Natural killer cell (primary cell): ENCODE results near the gene CFAP206. TPM values are rescaled to one million over a fixed set of nuclear protein-coding genes. Genes with fewer than 3 reads are reported as not detected.

Experiments used
- ATAC-seq, 3 donors: fragments of 150-1000 bp in 2 of 3; fragments of 200-7000 bp in 1 of 3; cut with Tn5 transposase; 1 replicate in 1 of 3; 2 replicates in 2 of 3; pipeline ENCODE4 v1.10.0; 2021; ENCODE audit warnings: mild to moderate bottlenecking in 2 of 3, moderate library complexity in 2 of 3
- DNase-seq, 2 donors: peaks; one replicate each; pipeline versions ENCODE4 v3.0.0 to v3.0.0-alpha.2; 2013 to 2021; ENCODE audit warnings: mixed read lengths in 1 of 2
- H3K27ac ChIP-seq: one replicate; pipeline ENCODE4 v1.5.1; 2013; ENCODE audit warnings: mild to moderate bottlenecking, low read length
- H3K27me3 ChIP-seq: one replicate; pipeline ENCODE4 v1.6.1; 2013; ENCODE audit warnings: low read length; ENCODE audit not compliant: control insufficient read depth, insufficient read depth
- H3K36me3 ChIP-seq: one replicate; pipeline ENCODE4 v1.6.1; 2013; ENCODE audit warnings: low read length; ENCODE audit not compliant: control insufficient read depth, insufficient read depth
- H3K4me1 ChIP-seq: one replicate; pipeline ENCODE4 v1.6.1; 2013; ENCODE audit warnings: low read length; ENCODE audit not compliant: control insufficient read depth, insufficient read depth
- H3K4me3 ChIP-seq: one replicate; pipeline ENCODE4 v1.5.1; 2013; ENCODE audit warnings: low read length
- H3K9me3 ChIP-seq: one replicate; pipeline ENCODE4 v1.6.1; 2013; ENCODE audit warnings: low read length; ENCODE audit not compliant: control insufficient read depth, insufficient read depth
- H3K27ac Mint-ChIP-seq, 2 donors: one replicate each; pipeline ENCODE4 v1.8.0; 2022; ENCODE audit warnings: mild to moderate bottlenecking in 2 of 2, mixed read lengths in 2 of 2, moderate library complexity in 1 of 2
- H3K27me3 Mint-ChIP-seq, 2 donors: one replicate each; pipeline ENCODE4 v1.8.0; 2022; ENCODE audit warnings: low read depth in 2 of 2, mixed read lengths in 2 of 2
- H3K36me3 Mint-ChIP-seq: one replicate; pipeline ENCODE4 v1.8.0; 2022; ENCODE audit warnings: mixed read lengths
- H3K4me1 Mint-ChIP-seq, 2 donors: one replicate each; pipeline ENCODE4 v1.8.0; 2022; ENCODE audit warnings: mixed read lengths in 2 of 2
- H3K4me3 Mint-ChIP-seq: one replicate; pipeline ENCODE4 v1.8.0; 2022; ENCODE audit warnings: mild to moderate bottlenecking, moderate library complexity, mixed read lengths
- H3K9me3 Mint-ChIP-seq, 2 donors: one replicate each; pipeline ENCODE4 v1.8.0; 2022; ENCODE audit warnings: mixed read lengths in 2 of 2
- CTCF ChIP-seq: fragments of 200-600 bp; IDR thresholded peaks from one replicate; pipeline ENCODE4 v1.8.0; 2022; ENCODE audit warnings: antibody characterized with exemption
- WGBS: methylation state at CpG from one replicate; pipeline ENCODE4 v1.1.7; 2013; ENCODE audit warnings: missing lambda C conversion rate; ENCODE audit not compliant: insufficient coverage; 5-methylcytosine and 5-hydroxymethylcytosine counted together
- intact Hi-C: fragments of 100-400 bp; cut with micrococcal nuclease; formaldehyde crosslinking; loops from one replicate; pipeline ENCODE4 v1.14.2; 2022
- total RNA-seq, 4 donors: library from RNA; stranded (reverse); fragments of 120-200 nt in 1 of 4; gene quantifications; one replicate each; pipeline versions ENCODE4 v1.2.3 to v1.2.4, GENCODE V29; 2013 to 2022

Gene CFAP206
- total RNA-seq, 3 donors from 2014 or later (not counting 1 experiment from before 2014, with no cell fraction given): not detected

- Mint-ChIP-seq H3K36me3 (no peaks in the 10 kb centered on the region), H3K27ac (no peak overlapping the region), H3K4me1 (peaks cover 0 to 4% of the 10 kb centered on the region in 2 donors), H3K4me3 (no peak overlapping the region), H3K27me3 (no peaks in the 10 kb centered on the region), H3K9me3 (no peaks in the 10 kb centered on the region)
- peaks cover 45% of the 10 kb centered on the region for H3K36me3 ChIP-seq
- H3K9me3 ChIP-seq: no peaks in the 10 kb centered on the region
- no peaks in the 10 kb centered on the region for H3K4me1 ChIP-seq
- TF ChIP-seq CTCF: no peak
- H3K27me3 ChIP-seq: no peaks in the 10 kb centered on the region
- DNase-seq: no peak
- 90% methylated on average over 1 of the region's 1 CpG for WGBS
- ATAC-seq: no peak
- no peak overlapping the region for H3K4me3 ChIP-seq
- intact Hi-C loops: no loop called here
- H3K27ac ChIP-seq: no peak overlapping the region
These were observed 96.7 kb downstream of the CFAP206 start for GRCh38 chr6:87504441-87504840.

Other genes starting within 250 kb of the CFAP206 start
- 10 to 100 TPM in 1 of 3 donors, 1 to 10 TPM in 2; 8.0 to 11.1 (median 9.5) TPM for gene SMIM8, start 85.4 kb upstream of the CFAP206 start, total RNA-seq
- not detected for gene GJB7, start 78.7 kb upstream of the CFAP206 start, total RNA-seq
- 1 to 10 TPM; 1.8 to 3.2 (median 2.3) TPM for gene C6orf163, start 63.2 kb upstream of the CFAP206 start, total RNA-seq
- gene SLC35A1, start 65.0 kb downstream of the CFAP206 start, total RNA-seq: 10 to 100 TPM; 10.9 to 14.8 (median 13.4) TPM
- 10 to 100 TPM; 21.8 to 26.5 (median 24.2) TPM for gene RARS2, start 182.0 kb downstream of the CFAP206 start, total RNA-seq
- 10 to 100 TPM; 13.1 to 13.4 (median 13.3) TPM for gene ORC3, start 182.2 kb downstream of the CFAP206 start, total RNA-seq